CD8-positive, alpha-beta memory T cell (primary cell): Measurements from ENCODE around the gene LIPG. TPM values are rescaled to one million over a fixed set of nuclear protein-coding genes. Genes with fewer than 3 reads are reported as not detected.
A peak's percentile ranks its signal among the peaks of the same experiment; 100 is the strongest.
"Not testable (repeated sequence)": the region's sequence is repeated elsewhere in the genome, so short reads cannot be mapped to it uniquely, and the experiment has no call there.

ENCODE experiments used
- CTCF ChIA-PET: fragments of 350-600 bp; sonication (Branson Sonifier 250); formaldehyde crosslinking; loops from one replicate; lab custom pipeline; 2021; ENCODE audit warnings: antibody characterized with exemption; lab: Charles Lee
- POLR2A ChIA-PET: fragments of 350-600 bp; sonication (Branson Sonifier 250); formaldehyde crosslinking; loops from one replicate; lab custom pipeline; 2021; ENCODE audit warnings: antibody characterized with exemption; lab: Charles Lee
- DNase-seq, 5 donors: peaks; one replicate each; pipeline versions ENCODE4 v3.0.0 to v3.0.0-alpha.2; 2020 to 2022; ENCODE audit warnings: mixed read lengths in 1 of 5
- H3K27ac ChIP-seq: one replicate; pipeline ENCODE4 v1.7.0; 2013; ENCODE audit warnings: low read depth, mild to moderate bottlenecking, low read length, moderate library complexity
- H3K27me3 ChIP-seq: 2 replicates; pipeline ENCODE4 v1.7.0; 2013; ENCODE audit warnings: low read length, mild to moderate bottlenecking; ENCODE audit not compliant: insufficient read depth, poor library complexity, severe bottlenecking
- H3K36me3 ChIP-seq: 2 replicates; pipeline ENCODE4 v1.7.0; 2013; ENCODE audit warnings: mild to moderate bottlenecking, low read length, moderate library complexity; ENCODE audit not compliant: insufficient read depth
- H3K4me1 ChIP-seq: 2 replicates; pipeline ENCODE4 v1.7.0; 2013; ENCODE audit warnings: mild to moderate bottlenecking, low read length, moderate library complexity; ENCODE audit not compliant: insufficient read depth
- H3K4me3 ChIP-seq: 2 replicates; pipeline ENCODE4 v1.7.0; 2013; ENCODE audit warnings: mild to moderate bottlenecking, low read length
- H3K9me3 ChIP-seq: 2 replicates; pipeline ENCODE4 v1.7.0; 2013; ENCODE audit warnings: mild to moderate bottlenecking, low read length
- H3K27ac Mint-ChIP-seq, 8 donors: one replicate each; pipeline ENCODE4 v1.8.0; 2020 to 2021; ENCODE audit warnings: mixed read lengths in 8 of 8, mild to moderate bottlenecking in 6 of 8, inconsistent platforms in 3 of 8, moderate library complexity in 3 of 8
- H3K27me3 Mint-ChIP-seq, 2 donors: one replicate each; pipeline ENCODE4 v1.8.0; 2020 to 2021; ENCODE audit warnings: mixed read lengths in 2 of 2, mild to moderate bottlenecking in 1 of 2, moderate library complexity in 1 of 2
- H3K36me3 Mint-ChIP-seq, 3 donors: one replicate each; pipeline ENCODE4 v1.8.0; 2020 to 2021; ENCODE audit warnings: mixed read lengths in 3 of 3, inconsistent platforms in 1 of 3, mild to moderate bottlenecking in 1 of 3
- H3K4me1 Mint-ChIP-seq, 3 donors: one replicate each; pipeline ENCODE4 v1.8.0; 2020 to 2021; ENCODE audit warnings: mixed read lengths in 3 of 3, inconsistent platforms in 1 of 3, mild to moderate bottlenecking in 1 of 3
- H3K4me3 Mint-ChIP-seq, 7 donors: one replicate each; pipeline ENCODE4 v1.8.0; 2020 to 2021; ENCODE audit warnings: mixed read lengths in 7 of 7, mild to moderate bottlenecking in 6 of 7, moderate library complexity in 4 of 7, inconsistent platforms in 2 of 7
- H3K9me3 Mint-ChIP-seq, 5 donors: one replicate each; pipeline ENCODE4 v1.8.0; 2020 to 2022; ENCODE audit warnings: mixed read lengths in 5 of 5, mild to moderate bottlenecking in 3 of 5, moderate library complexity in 2 of 5, inconsistent platforms in 1 of 5
- polyA plus RNA-seq: library from polyadenylated mRNA; unstranded; fragments of 300-500 nt; fragmentation: Illumina TruSeq; gene quantifications from one replicate; pipeline ENCODE4 v1.2.3, GENCODE V29; 2021
- total RNA-seq, 2 experiments: library from RNA; stranded (reverse); gene quantifications; one replicate each; pipeline ENCODE4 v1.2.3, GENCODE V29; 2021

LIPG gene
- total and polyA plus RNA-seq, 3 experiments from 2014 or later, result not detected

DNA sequence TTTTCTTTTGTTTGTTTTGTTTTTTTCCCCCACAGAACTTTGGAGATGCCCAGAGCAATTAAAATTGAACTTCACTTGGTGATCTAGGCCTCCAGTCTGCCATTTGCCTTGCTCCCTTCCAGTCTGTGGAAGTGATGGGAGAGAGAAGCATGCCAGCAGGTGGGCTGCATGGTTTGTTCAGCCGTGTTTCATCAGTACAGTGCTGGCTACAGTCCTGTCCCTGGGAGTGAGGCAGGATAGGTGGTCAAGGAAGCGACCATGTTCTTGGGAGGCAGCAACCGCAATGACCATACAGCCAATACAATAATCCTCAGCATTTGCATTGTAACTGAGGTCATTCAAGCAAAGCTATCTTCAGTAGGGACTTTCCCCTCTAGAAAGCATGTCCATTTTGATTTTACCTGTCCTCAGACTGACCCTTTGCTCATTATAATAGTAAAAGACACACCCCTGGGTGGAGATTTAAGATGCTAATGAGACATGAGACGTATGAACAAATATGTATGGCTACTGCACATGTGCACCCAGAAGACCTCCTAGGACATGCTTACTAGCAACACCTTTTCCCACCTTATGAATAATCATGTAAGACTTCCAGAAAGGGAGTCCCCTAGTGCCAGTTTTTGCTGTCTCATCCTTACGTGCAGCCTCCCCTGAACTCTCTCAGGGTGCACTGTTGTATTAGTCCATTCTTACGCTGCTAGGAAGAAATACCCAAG is 11.1 kb upstream of the LIPG start:
- Histone ChIP-seq H3K4me3 (no peak overlapping the region), H3K36me3 (no peaks in the 10 kb centered on the region), H3K27ac (no peak overlapping the region), H3K4me1 (no peaks in the 10 kb centered on the region), H3K27me3 (no peaks in the 10 kb centered on the region), H3K9me3 (no peaks in the 10 kb centered on the region)
- ChIA-PET CTCF (no interaction called here), POLR2A (no interaction called here)
- H3K4me1 Mint-ChIP-seq, result no peaks in the 10 kb centered on the region
- H3K4me3 Mint-ChIP-seq, result no peak overlapping the region
- H3K36me3 Mint-ChIP-seq, result no peaks in the 10 kb centered on the region
- no peak overlapping the region for H3K27ac Mint-ChIP-seq
- DNase-seq, result no peak
- H3K9me3 Mint-ChIP-seq, result peaks cover 0 to 3% (median 0%) of the 10 kb centered on the region in 5 donors
- H3K27me3 Mint-ChIP-seq, result peaks cover 14 to 56% of the 10 kb centered on the region in 2 donors

GRCh38 chr18:49553003-49553402 is 8.9 kb upstream of the LIPG start:
- DNase-seq, result no peak
- H3K4me3 ChIP-seq, result no peak overlapping the region
- no peak overlapping the region for H3K27ac ChIP-seq
- H3K27me3 ChIP-seq, result no peaks in the 10 kb centered on the region
- Mint-ChIP-seq H3K27ac (no peak overlapping the region), H3K4me1 (no peaks in the 10 kb centered on the region), H3K9me3 (peaks cover 0 to 3% (median 0%) of the 10 kb centered on the region in 5 donors), H3K27me3 (peaks cover 9 to 48% of the 10 kb centered on the region in 2 donors), H3K4me3 (no peak overlapping the region), H3K36me3 (no peaks in the 10 kb centered on the region)
- no peaks in the 10 kb centered on the region for H3K9me3 ChIP-seq
- H3K4me1 ChIP-seq, result no peaks in the 10 kb centered on the region
- POLR2A ChIA-PET, result no interaction called here
- no peaks in the 10 kb centered on the region for H3K36me3 ChIP-seq
- CTCF ChIA-PET, result interaction anchor here (0.8 kb wide), 1 partner anchor 9 kb away, joined by 3 read pairs; no protein-coding TSS in a partner anchor

- POLR2A ChIA-PET, result no interaction called here
- H3K27me3 ChIP-seq, result peaks cover 9% of the 10 kb centered on the region
- Mint-ChIP-seq H3K27me3 (peaks cover 21 to 61% of the 10 kb centered on the region in 2 donors), H3K4me1 (peaks cover 5 to 6% (median 5%) of the 10 kb centered on the region in 3 donors), H3K4me3 (no peak overlapping the region), H3K9me3 (peaks cover 0 to 3% (median 0%) of the 10 kb centered on the region in 5 donors), H3K27ac (no peak overlapping the region), H3K36me3 (no peaks in the 10 kb centered on the region)
- peaks cover 2% of the 10 kb centered on the region for H3K4me1 ChIP-seq
- no peak for DNase-seq
- no peak overlapping the region for H3K27ac ChIP-seq
- no peak overlapping the region for H3K4me3 ChIP-seq
- CTCF ChIA-PET, result no interaction called here
- no peaks in the 10 kb centered on the region for H3K36me3 ChIP-seq
- H3K9me3 ChIP-seq, result no peaks in the 10 kb centered on the region
These were observed 6.2 kb upstream of the LIPG start for GRCh38 chr18:49555641-49556040.

DNA sequence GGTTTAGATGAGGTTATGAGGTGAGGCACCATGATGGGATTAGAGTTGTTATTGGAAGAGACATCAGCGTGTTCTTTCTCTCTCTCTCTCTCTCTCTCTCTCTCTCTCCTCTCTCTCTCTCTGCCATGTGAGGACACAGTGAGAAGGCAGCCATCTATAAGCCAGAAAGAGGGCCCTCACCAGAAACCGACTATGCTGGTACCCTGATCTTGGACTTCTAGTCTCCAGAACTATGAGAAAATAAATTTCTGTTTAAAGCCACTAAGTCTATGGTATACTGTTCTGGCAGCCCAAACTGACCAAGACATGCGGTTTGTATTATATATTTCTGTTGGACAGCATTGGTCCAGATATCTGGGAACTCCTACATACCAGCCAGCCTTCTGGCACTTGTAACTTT is 3.5 kb upstream of the LIPG start:
- peaks cover 22% of the 10 kb centered on the region for H3K4me1 ChIP-seq
- peaks cover 35% of the 10 kb centered on the region for H3K27me3 ChIP-seq
- no peaks in the 10 kb centered on the region for H3K36me3 ChIP-seq
- no peak for DNase-seq
- H3K27ac ChIP-seq, result no peak overlapping the region
- CTCF ChIA-PET, result no interaction called here
- POLR2A ChIA-PET, result no interaction called here
- H3K4me3 Mint-ChIP-seq, result no peak overlapping the region
- H3K4me3 ChIP-seq, result no peak overlapping the region
- no peaks in the 10 kb centered on the region for H3K9me3 Mint-ChIP-seq
- H3K27me3 Mint-ChIP-seq, result peaks cover 39 to 69% of the 10 kb centered on the region in 2 donors
- peaks cover 30 to 33% (median 31%) of the 10 kb centered on the region in 3 donors for H3K4me1 Mint-ChIP-seq
- H3K27ac Mint-ChIP-seq, result no peak overlapping the region
- H3K36me3 Mint-ChIP-seq, result peaks cover 0 to 3% (median 0%) of the 10 kb centered on the region in 3 donors
- H3K9me3 ChIP-seq, result no peaks in the 10 kb centered on the region

GRCh38 chr18:49559326-49559931 is 2.4 kb upstream of the LIPG start:
- Histone ChIP-seq H3K4me1 (peaks cover 22% of the 10 kb centered on the region), H3K27me3 (peaks cover 40% of the 10 kb centered on the region)
- H3K9me3 Mint-ChIP-seq, H3K27ac Mint-ChIP-seq, H3K36me3 ChIP-seq, POLR2A ChIA-PET, H3K4me3 ChIP-seq, H3K36me3 Mint-ChIP-seq, H3K4me3 Mint-ChIP-seq, H3K27ac ChIP-seq, H3K9me3 ChIP-seq: not testable (repeated sequence)
- peak in 2 of 5 donors; percentile 17 to 18 for DNase-seq
- Mint-ChIP-seq H3K27me3 (peaks cover 47 to 69% of the 10 kb centered on the region in 2 donors), H3K4me1 (peaks cover 30 to 34% (median 31%) of the 10 kb centered on the region in 3 donors)
- CTCF ChIA-PET, result interaction anchor here (1.0 to 1.6 kb wide), 2 partner anchors 299 to 303 kb away, joined by 3 to 13 read pairs; no protein-coding TSS in a partner anchor

GRCh38 chr18:49560277-49560623 is 1.6 kb upstream of the LIPG start:
- Mint-ChIP-seq H3K36me3 (peaks cover 0 to 3% (median 0%) of the 10 kb centered on the region in 3 donors), H3K27ac (no peak overlapping the region), H3K4me1 (peaks cover 30 to 34% (median 31%) of the 10 kb centered on the region in 3 donors), H3K4me3 (peak overlapping the region; percentile 51 to 88 (median 82)), H3K9me3 (no peaks in the 10 kb centered on the region), H3K27me3 (peaks cover 52 to 70% of the 10 kb centered on the region in 2 donors)
- Histone ChIP-seq H3K4me1 (peaks cover 22% of the 10 kb centered on the region), H3K4me3 (no peak overlapping the region), H3K36me3 (no peaks in the 10 kb centered on the region), H3K27ac (no peak overlapping the region), H3K9me3 (no peaks in the 10 kb centered on the region), H3K27me3 (peaks cover 40% of the 10 kb centered on the region)
- CTCF ChIA-PET, result interaction anchor here (1.0 to 1.6 kb wide), 2 partner anchors 298 to 302 kb away, joined by 3 to 13 read pairs; no protein-coding TSS in a partner anchor
- POLR2A ChIA-PET, result no interaction called here
- no peak for DNase-seq

- POLR2A ChIA-PET, result no interaction called here
- Mint-ChIP-seq H3K9me3 (no peaks in the 10 kb centered on the region), H3K36me3 (peaks cover 0 to 3% (median 0%) of the 10 kb centered on the region in 3 donors), H3K4me3 (peak overlapping the region; percentile 51 to 88 (median 82)), H3K27ac (peak overlapping the region in 2 of 8 donors; percentile 23 to 53), H3K27me3 (peaks cover 57 to 72% of the 10 kb centered on the region in 2 donors), H3K4me1 (peaks cover 30 to 34% (median 31%) of the 10 kb centered on the region in 3 donors)
- Histone ChIP-seq H3K27ac (no peak overlapping the region), H3K27me3 (peaks cover 43% of the 10 kb centered on the region), H3K4me3 (peak overlapping the region; percentile 51), H3K9me3 (no peaks in the 10 kb centered on the region), H3K4me1 (peaks cover 22% of the 10 kb centered on the region), H3K36me3 (no peaks in the 10 kb centered on the region)
- DNase-seq, result peak in 1 of 5 donors; percentile 2
- CTCF ChIA-PET, result interaction anchor here (0.8 to 1.6 kb wide), 4 partner anchors 298 to 302 kb away, joined by 3 to 13 read pairs (median 3); no protein-coding TSS in a partner anchor
These were observed 1.1 kb upstream of the LIPG start for GRCh38 chr18:49560624-49561288.
